ENCODE data around the gene ASXL3. TPM values are rescaled to one million over a fixed set of nuclear protein-coding genes. Genes with fewer than 3 reads are reported as not detected.

The ASXL3 gene
- total RNA-seq, 1 donor from 2014 or later = 1.4 TPM

- Histone ChIP-seq H3K36me3 (no peaks in the 10 kb centered on the region), H3K4me3 (no peak overlapping the region), H3K27me3 (ENCODE audit: low read depth) (no peaks in the 10 kb centered on the region), H3K27ac (no peak overlapping the region), H3K4me1 (no peaks in the 10 kb centered on the region), H3K9me3 (no peaks in the 10 kb centered on the region)
- intact Hi-C loops (cut with DNase I) = no loop called here
- DNase-seq (no peak), ATAC-seq (no peak)
- no peak for TF ChIP-seq CTCF (IDR thresholded peaks at IDR 0.05)
Measured at GRCh38 chr18:33700513-33700976, 122.5 kb downstream of the ASXL3 start.

- intact Hi-C loops (cut with DNase I) = no loop called here
- TF ChIP-seq CTCF (IDR thresholded peaks at IDR 0.05) = no peak
- Histone ChIP-seq H3K4me3 (no peak overlapping the region), H3K4me1 (no peaks in the 10 kb centered on the region), H3K27me3 (ENCODE audit: low read depth) (no peaks in the 10 kb centered on the region), H3K36me3 (no peaks in the 10 kb centered on the region), H3K27ac (no peak overlapping the region), H3K9me3 (no peaks in the 10 kb centered on the region)
- DNase-seq (no peak), ATAC-seq (no peak)
Measured at GRCh38 chr18:33702625-33703024, 124.6 kb downstream of the ASXL3 start.

GRCh38 chr18:33706391-33706790, 128.4 kb downstream of the ASXL3 start:
- ATAC-seq (no peak), DNase-seq (no peak)
- Histone ChIP-seq H3K27me3 (ENCODE audit: low read depth) (no peaks in the 10 kb centered on the region), H3K9me3 (no peaks in the 10 kb centered on the region), H3K4me3 (no peak overlapping the region), H3K4me1 (no peaks in the 10 kb centered on the region), H3K36me3 (no peaks in the 10 kb centered on the region), H3K27ac (no peak overlapping the region)
- no peak for TF ChIP-seq CTCF (IDR thresholded peaks at IDR 0.05)
- intact Hi-C loops (cut with DNase I) = no loop called here

- H3K36me3 ChIP-seq = no peaks in the 10 kb centered on the region
- ATAC-seq (no peak), DNase-seq (no peak)
- H3K27ac ChIP-seq = no peak overlapping the region
- no peaks in the 10 kb centered on the region for H3K27me3 ChIP-seq (ENCODE audit: low read depth)
- no peak for TF ChIP-seq CTCF (IDR thresholded peaks at IDR 0.05)
- intact Hi-C loops (cut with DNase I) = no loop called here
- H3K4me1 ChIP-seq = no peaks in the 10 kb centered on the region
- H3K9me3 ChIP-seq = no peaks in the 10 kb centered on the region
- H3K4me3 ChIP-seq = no peak overlapping the region
Measured at GRCh38 chr18:33708876-33709275, 130.9 kb downstream of the ASXL3 start.

- no peak overlapping the region for H3K4me3 ChIP-seq
- intact Hi-C loops (cut with DNase I) = no loop called here
- H3K27ac ChIP-seq = no peak overlapping the region
- ATAC-seq (no peak), DNase-seq (no peak)
- no peak for TF ChIP-seq CTCF (IDR thresholded peaks at IDR 0.05)
- H3K27me3 ChIP-seq (ENCODE audit: low read depth) = no peaks in the 10 kb centered on the region
- H3K36me3 ChIP-seq = no peaks in the 10 kb centered on the region
- no peaks in the 10 kb centered on the region for H3K4me1 ChIP-seq
- H3K9me3 ChIP-seq = no peaks in the 10 kb centered on the region
Measured at GRCh38 chr18:33710269-33710668, 132.2 kb downstream of the ASXL3 start.

- intact Hi-C loops (cut with DNase I) = no loop called here
- DNase-seq (no peak), ATAC-seq (no peak)
- no peak for TF ChIP-seq CTCF (IDR thresholded peaks at IDR 0.05)
- Histone ChIP-seq H3K4me1 (no peaks in the 10 kb centered on the region), H3K36me3 (no peaks in the 10 kb centered on the region), H3K4me3 (no peak overlapping the region), H3K27ac (no peak overlapping the region), H3K9me3 (no peaks in the 10 kb centered on the region), H3K27me3 (ENCODE audit: low read depth) (no peaks in the 10 kb centered on the region)
Measured at GRCh38 chr18:33711514-33711913, 133.5 kb downstream of the ASXL3 start.
